Measurements from ENCODE around the gene PIWIL1.

- TF ChIP-seq CTCF (IDR thresholded peaks at IDR 0.05) (no peak), POLR2A (IDR thresholded peaks at IDR 0.05) (no peak)
These were observed 80.6 kb downstream of the PIWIL1 start for GRCh38 chr12:130418251-130418650.
